ENCODE data around the gene INSRR. TPM values are rescaled to one million over a fixed set of nuclear protein-coding genes. Genes with fewer than 3 reads are reported as not detected.

The INSRR gene
- total RNA-seq, 1 donor from 2014 or later = not detected

- ATAC-seq (no peak), DNase-seq (no peak)
- H3K4me1 ChIP-seq = no peaks in the 10 kb centered on the region
- no peaks in the 10 kb centered on the region for H3K27me3 ChIP-seq (ENCODE audit: low read depth)
- no peak overlapping the region for H3K27ac ChIP-seq
- TF ChIP-seq CTCF (IDR thresholded peaks at IDR 0.05) = no peak
- no peak overlapping the region for H3K4me3 ChIP-seq
- H3K9me3 ChIP-seq = no peaks in the 10 kb centered on the region
- intact Hi-C loops (cut with DNase I) = no loop called here
- no peaks in the 10 kb centered on the region for H3K36me3 ChIP-seq
These were observed 35.6 kb downstream of the INSRR start for GRCh38 chr1:156823210-156823790.

- ATAC-seq (no peak), DNase-seq (no peak)
- Histone ChIP-seq H3K27ac (no peak overlapping the region), H3K9me3 (no peaks in the 10 kb centered on the region), H3K27me3 (ENCODE audit: low read depth) (no peaks in the 10 kb centered on the region), H3K4me3 (no peak overlapping the region), H3K4me1 (no peaks in the 10 kb centered on the region), H3K36me3 (no peaks in the 10 kb centered on the region)
- intact Hi-C loops (cut with DNase I) = no loop called here
- no peak for TF ChIP-seq CTCF (IDR thresholded peaks at IDR 0.05)
These were observed 36.2 kb downstream of the INSRR start for GRCh38 chr1:156822680-156823079.

- no peaks in the 10 kb centered on the region for H3K9me3 ChIP-seq
These were observed 37.1 kb downstream of the INSRR start for GRCh38 chr1:156821801-156822200.

GRCh38 chr1:156816561-156817328 lies 42.2 kb downstream of the INSRR start, which contains the start of gene SH2D2A:
Gene SH2D2A (minus strand): TSS chr1:156816848. CDS start chr1:156816708, 140 bp downstream.
- no peaks in the 10 kb centered on the region for H3K36me3 ChIP-seq
- H3K27me3 ChIP-seq (ENCODE audit: low read depth) = no peaks in the 10 kb centered on the region
- TF ChIP-seq CTCF (IDR thresholded peaks at IDR 0.05) = no peak
- intact Hi-C loops (cut with DNase I) = no loop called here
- H3K4me3 ChIP-seq = peak within 1 kb of the TSS; percentile 56
- no peaks in the 10 kb centered on the region for H3K9me3 ChIP-seq
- peak within 1 kb of the TSS; percentile 60 for H3K27ac ChIP-seq
- ATAC-seq = peak; percentile 65 to 80
- peaks cover 28% of the 10 kb centered on the region for H3K4me1 ChIP-seq
- DNase-seq = peak; percentile 67

More at GRCh38 chr1:156821801-156822200, 37.1 kb downstream of the INSRR start:
- Histone ChIP-seq H3K27ac (no peak overlapping the region), H3K4me1 (peaks cover 3% of the 10 kb centered on the region), H3K4me3 (no peak overlapping the region), H3K27me3 (ENCODE audit: low read depth) (no peaks in the 10 kb centered on the region), H3K36me3 (no peaks in the 10 kb centered on the region)
- intact Hi-C loops (cut with DNase I) = no loop called here
- no peak for DNase-seq
- no peak for TF ChIP-seq CTCF (IDR thresholded peaks at IDR 0.05)
- no peak for ATAC-seq

GRCh38 chr1:156815961-156816422 lies 42.9 kb downstream of the INSRR start:
- DNase-seq = no peak
- Histone ChIP-seq H3K4me1 (peaks cover 28% of the 10 kb centered on the region), H3K36me3 (no peaks in the 10 kb centered on the region), H3K27ac (peak overlapping the region; percentile 60), H3K9me3 (no peaks in the 10 kb centered on the region), H3K4me3 (peak overlapping the region; percentile 56), H3K27me3 (ENCODE audit: low read depth) (no peaks in the 10 kb centered on the region)
- intact Hi-C loops (cut with DNase I) = no loop called here
- ATAC-seq = no peak
- no peak for TF ChIP-seq CTCF (IDR thresholded peaks at IDR 0.05)
